Tibial nerve (tissue), 4 donors: ENCODE data around the gene FGFR1OP2.

Experiments
- CTCF ChIP-seq, 5 experiments: fragments of 200-600 bp in 3 of 5; fragments of 450-650 bp in 2 of 5; sonication (generic) in 3 of 5; IDR thresholded peaks; one replicate each; pipeline ENCODE4 v1.5.1; 2016 to 2019; ENCODE audit warnings: antibody characterized with exemption in 5 of 5, mild to moderate bottlenecking in 3 of 5, moderate library complexity in 2 of 5
- EP300 ChIP-seq, 2 donors: sonication (generic); formaldehyde crosslinking; IDR thresholded peaks; one replicate each; pipeline ENCODE4 v1.6.1; 2017; ENCODE audit warnings: antibody characterized with exemption in 2 of 2, mild to moderate bottlenecking in 1 of 2
- POLR2A ChIP-seq, 2 donors: fragments of 450-650 bp; IDR thresholded peaks; one replicate each; pipeline ENCODE4 v1.6.1; 2017; ENCODE audit warnings: antibody characterized with exemption in 2 of 2, mild to moderate bottlenecking in 2 of 2, moderate library complexity in 2 of 2

DNA sequence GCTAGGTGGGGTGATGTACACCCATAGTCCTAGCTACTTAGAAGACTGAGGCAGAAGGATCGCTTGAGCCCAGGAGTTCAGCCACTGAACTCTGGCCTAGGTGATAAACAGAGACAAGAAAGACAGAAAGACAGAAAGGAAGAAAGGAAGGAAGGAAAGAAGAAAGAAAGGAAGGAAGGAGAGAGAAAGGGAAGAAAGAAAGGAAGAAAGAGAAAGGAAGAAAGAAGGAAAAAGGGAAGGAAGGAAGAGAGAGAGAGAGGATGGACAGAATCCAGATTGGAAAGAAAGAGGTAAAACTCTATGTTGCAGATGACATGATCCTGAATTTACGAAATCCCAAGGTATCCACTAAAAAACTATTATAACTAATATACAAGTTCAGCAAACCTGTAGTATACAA lies 8.7 kb upstream of the FGFR1OP2 start:
- TF ChIP-seq CTCF (IDR thresholded peaks at IDR 0.05): no peak
- no peak for TF ChIP-seq POLR2A (IDR thresholded peaks at IDR 0.05)
- no peak for TF ChIP-seq EP300 (IDR thresholded peaks at IDR 0.05)
